SK-N-SH treated with all-trans-retinoic acid at 6 μM for 48 hours (cell line): ENCODE results near the gene TMEM163.

Experiments
- ARNTL ChIP-seq: fragments of 450-650 bp; formaldehyde crosslinking; IDR thresholded peaks from 2 replicates; pipeline ENCODE4 v1.5.0; 2020; ENCODE audit warnings: low read depth, mild to moderate bottlenecking, moderate library complexity, borderline replicate concordance
- BACH2 ChIP-seq: fragments of 250-450 bp; sonication (Bioruptor Pico); IDR thresholded peaks from 2 replicates; pipeline ENCODE4 v1.9.0; 2021; ENCODE audit warnings: mild to moderate bottlenecking, borderline replicate concordance
- CSDC2 ChIP-seq: fragments of 250-450 bp; sonication (Bioruptor Pico); IDR thresholded peaks from 2 replicates; pipeline ENCODE4 v1.5.0; 2020; ENCODE audit warnings: mild to moderate bottlenecking, moderate library complexity
- GLIS3 ChIP-seq: fragments of 250-450 bp; sonication (Bioruptor Pico); IDR thresholded peaks from 2 replicates; pipeline ENCODE4 v1.5.0; 2020; ENCODE audit warnings: mild to moderate bottlenecking, moderate library complexity
- ISL1 ChIP-seq: fragments of 250-450 bp; sonication (Bioruptor Pico); IDR thresholded peaks from 2 replicates; pipeline ENCODE4 v2.1.2; 2022; ENCODE audit warnings: mild to moderate bottlenecking, moderate library complexity
- PATZ1 ChIP-seq: fragments of 250-450 bp; sonication (Bioruptor Pico); IDR thresholded peaks from 2 replicates; pipeline ENCODE4 v1.8.0; 2020; ENCODE audit warnings: mild to moderate bottlenecking, moderate library complexity, borderline replicate concordance
- RARB ChIP-seq: fragments of 250-450 bp; sonication (Bioruptor Pico); IDR thresholded peaks from 2 replicates; pipeline ENCODE4 v1.8.0; 2021; ENCODE audit warnings: mild to moderate bottlenecking, moderate library complexity
- SNAI2 ChIP-seq: fragments of 250-450 bp; sonication (Bioruptor Pico); IDR thresholded peaks from 2 replicates; pipeline ENCODE4 v1.5.0; 2020; ENCODE audit warnings: mild to moderate bottlenecking, moderate library complexity
- TOX ChIP-seq: fragments of 250-450 bp; sonication (Bioruptor Pico); IDR thresholded peaks from 2 replicates; pipeline ENCODE4 v1.8.0; 2021; ENCODE audit warnings: mild to moderate bottlenecking, moderate library complexity, borderline replicate concordance
- ZC3H10 ChIP-seq: fragments of 250-450 bp; sonication (Bioruptor Pico); IDR thresholded peaks from 2 replicates; pipeline ENCODE4 v1.5.1; 2021; ENCODE audit warnings: mild to moderate bottlenecking, moderate library complexity
- ZFP30 ChIP-seq: fragments of 450-650 bp; formaldehyde crosslinking; IDR thresholded peaks from 2 replicates; pipeline ENCODE4 v1.5.0; 2022; ENCODE audit warnings: mild to moderate bottlenecking, moderate library complexity
- ZNF565 ChIP-seq: fragments of 450-650 bp; formaldehyde crosslinking; conservative IDR thresholded peaks from 2 replicates; pipeline ENCODE4 v1.5.0; 2020; ENCODE audit warnings: low read depth, mild to moderate bottlenecking, moderate library complexity
- ZNF70 ChIP-seq: fragments of 450-650 bp; formaldehyde crosslinking; IDR thresholded peaks from 2 replicates; pipeline ENCODE4 v1.5.0; 2020; ENCODE audit warnings: mild to moderate bottlenecking, moderate library complexity
- TF ChIP-seq, protein P1 (sequence below): fragments of 250-450 bp; sonication (Bioruptor Pico); IDR thresholded peaks from 2 replicates; pipeline ENCODE4 v1.5.1; 2020; ENCODE audit warnings: low read depth, mild to moderate bottlenecking, moderate library complexity

- no peak for TF ChIP-seq PATZ1 (CRISPR knock-in tag)
- no peak for TF ChIP-seq RARB (CRISPR knock-in tag)
- TF ChIP-seq ZFP30 (CRISPR knock-in tag): no peak
- no peak for TF ChIP-seq ZNF565
- no peak for TF ChIP-seq ARNTL (CRISPR knock-in tag)
- TF ChIP-seq ISL1 (CRISPR knock-in tag): no peak
- TF ChIP-seq BACH2 (CRISPR knock-in tag): no peak
- no peak for TF ChIP-seq SNAI2
- no peak for TF ChIP-seq CSDC2 (CRISPR knock-in tag)
- TF ChIP-seq, protein P1, sequence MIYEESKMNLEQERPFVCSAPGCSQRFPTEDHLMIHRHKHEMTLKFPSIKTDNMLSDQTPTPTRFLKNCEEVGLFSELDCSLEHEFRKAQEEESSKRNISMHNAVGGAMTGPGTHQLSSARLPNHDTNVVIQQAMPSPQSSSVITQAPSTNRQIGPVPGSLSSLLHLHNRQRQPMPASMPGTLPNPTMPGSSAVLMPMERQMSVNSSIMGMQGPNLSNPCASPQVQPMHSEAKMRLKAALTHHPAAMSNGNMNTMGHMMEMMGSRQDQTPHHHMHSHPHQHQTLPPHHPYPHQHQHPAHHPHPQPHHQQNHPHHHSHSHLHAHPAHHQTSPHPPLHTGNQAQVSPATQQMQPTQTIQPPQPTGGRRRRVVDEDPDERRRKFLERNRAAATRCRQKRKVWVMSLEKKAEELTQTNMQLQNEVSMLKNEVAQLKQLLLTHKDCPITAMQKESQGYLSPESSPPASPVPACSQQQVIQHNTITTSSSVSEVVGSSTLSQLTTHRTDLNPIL: no peak
- no peak for TF ChIP-seq TOX
- TF ChIP-seq ZC3H10: no peak
- no peak for TF ChIP-seq GLIS3 (CRISPR knock-in tag)
- no peak for TF ChIP-seq ZNF70 (CRISPR knock-in tag)
These were observed 127.3 kb downstream of the TMEM163 start for GRCh38 chr2:134591526-134591925.
